ENCODE data around the gene SORCS2.

DNA sequence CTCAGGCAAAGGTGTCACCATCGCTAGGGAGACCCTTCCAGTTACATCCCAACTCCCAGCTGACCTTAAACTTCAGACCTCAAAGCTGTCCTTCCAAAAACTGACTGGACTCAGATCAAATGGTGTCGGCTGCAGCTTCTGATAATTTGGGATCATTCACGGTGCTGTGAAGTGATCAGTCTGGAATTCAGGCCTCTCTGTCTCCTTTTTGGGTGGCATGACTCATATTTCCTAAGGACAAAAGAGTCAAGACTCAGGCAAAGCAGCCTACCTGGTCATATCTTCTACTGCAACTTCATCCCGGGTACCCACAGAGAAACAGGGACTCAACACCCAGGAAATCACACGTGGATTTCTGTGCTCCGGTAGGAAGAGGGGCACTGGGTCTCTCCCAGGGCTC, 87.6 kb downstream of the SORCS2 start:
- TF ChIP-seq, protein P1, sequence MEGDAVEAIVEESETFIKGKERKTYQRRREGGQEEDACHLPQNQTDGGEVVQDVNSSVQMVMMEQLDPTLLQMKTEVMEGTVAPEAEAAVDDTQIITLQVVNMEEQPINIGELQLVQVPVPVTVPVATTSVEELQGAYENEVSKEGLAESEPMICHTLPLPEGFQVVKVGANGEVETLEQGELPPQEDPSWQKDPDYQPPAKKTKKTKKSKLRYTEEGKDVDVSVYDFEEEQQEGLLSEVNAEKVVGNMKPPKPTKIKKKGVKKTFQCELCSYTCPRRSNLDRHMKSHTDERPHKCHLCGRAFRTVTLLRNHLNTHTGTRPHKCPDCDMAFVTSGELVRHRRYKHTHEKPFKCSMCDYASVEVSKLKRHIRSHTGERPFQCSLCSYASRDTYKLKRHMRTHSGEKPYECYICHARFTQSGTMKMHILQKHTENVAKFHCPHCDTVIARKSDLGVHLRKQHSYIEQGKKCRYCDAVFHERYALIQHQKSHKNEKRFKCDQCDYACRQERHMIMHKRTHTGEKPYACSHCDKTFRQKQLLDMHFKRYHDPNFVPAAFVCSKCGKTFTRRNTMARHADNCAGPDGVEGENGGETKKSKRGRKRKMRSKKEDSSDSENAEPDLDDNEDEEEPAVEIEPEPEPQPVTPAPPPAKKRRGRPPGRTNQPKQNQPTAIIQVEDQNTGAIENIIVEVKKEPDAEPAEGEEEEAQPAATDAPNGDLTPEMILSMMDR (conservative IDR thresholded peaks at IDR 0.05; ENCODE audit: low read depth, low read length): no peak
- TF ChIP-seq EZH2 (IDR thresholded peaks at IDR 0.05; ENCODE audit: low read length, unreplicated experiment): no peak

All from PC-3 (cell line).